CD4-positive, alpha-beta T cell (primary cell): ENCODE results near the gene CYFIP1. TPM values are rescaled to one million over a fixed set of nuclear protein-coding genes. Genes with fewer than 3 reads are reported as not detected.

Experiments
- ATAC-seq: fragments of 200-7000 bp; cut with Tn5 transposase; one replicate; pipeline ENCODE4 v1.10.0; 2022; ENCODE audit warnings: mild to moderate bottlenecking; ENCODE audit not compliant: poor library complexity
- CTCF ChIA-PET: fragments of 350-600 bp; sonication (Branson Sonifier 250); formaldehyde crosslinking; loops from one replicate; lab custom pipeline; 2021; ENCODE audit warnings: antibody characterized with exemption, inconsistent platforms; lab: Charles Lee
- POLR2A ChIA-PET: fragments of 350-600 bp; sonication (Branson Sonifier 250); formaldehyde crosslinking; loops from one replicate; lab custom pipeline; 2021; ENCODE audit warnings: antibody characterized with exemption, inconsistent platforms; lab: Charles Lee
- DNase-seq, 14 experiments: peaks; one replicate each; pipeline ENCODE4 v3.0.0-alpha.2; 2013 to 2020; ENCODE audit warnings: mixed read lengths in 2 of 14
- H3K27ac ChIP-seq, 2 donors: one replicate each; pipeline versions ENCODE4 v1.5.1 to v1.7.0; 2013; ENCODE audit warnings: low read length in 2 of 2, low read depth in 1 of 2, mild to moderate bottlenecking in 1 of 2
- H3K27me3 ChIP-seq, 2 experiments: 1 replicate in 1 of 2; 2 replicates in 1 of 2; pipeline versions ENCODE4 v1.6.1 to v1.7.0; 2013; ENCODE audit warnings: low read length in 2 of 2, control low read depth in 1 of 2, mild to moderate bottlenecking in 1 of 2, moderate library complexity in 1 of 2; ENCODE audit not compliant: insufficient read depth in 2 of 2, control insufficient read depth in 1 of 2
- H3K36me3 ChIP-seq: one replicate; pipeline ENCODE4 v1.6.1; 2013; ENCODE audit warnings: low read length, control low read depth; ENCODE audit not compliant: insufficient read depth
- H3K4me1 ChIP-seq: one replicate; pipeline ENCODE4 v1.6.1; 2013; ENCODE audit warnings: low read length, control low read depth; ENCODE audit not compliant: insufficient read depth
- H3K4me3 ChIP-seq: one replicate; pipeline ENCODE4 v1.5.1; 2013; ENCODE audit warnings: mild to moderate bottlenecking, low read length, moderate library complexity
- H3K9me3 ChIP-seq, 2 experiments: 1 replicate in 1 of 2; 2 replicates in 1 of 2; pipeline versions ENCODE4 v1.6.1 to v1.7.0; 2013; ENCODE audit warnings: low read length in 2 of 2, mild to moderate bottlenecking in 2 of 2, control low read depth in 1 of 2, moderate library complexity in 1 of 2; ENCODE audit not compliant: control insufficient read depth in 1 of 2, insufficient read depth in 1 of 2
- H3K27ac Mint-ChIP-seq: one replicate; pipeline ENCODE4 v1.8.0; 2020; ENCODE audit warnings: mixed read lengths
- H3K27me3 Mint-ChIP-seq: one replicate; pipeline ENCODE4 v1.8.0; 2021; ENCODE audit warnings: mixed read lengths
- H3K36me3 Mint-ChIP-seq: one replicate; pipeline ENCODE4 v1.8.0; 2021; ENCODE audit warnings: low read depth, mixed read lengths
- H3K4me1 Mint-ChIP-seq: one replicate; pipeline ENCODE4 v1.8.0; 2021; ENCODE audit warnings: low read depth, mixed read lengths
- H3K4me3 Mint-ChIP-seq: one replicate; pipeline ENCODE4 v1.8.0; 2020; ENCODE audit warnings: mild to moderate bottlenecking, mixed read lengths
- H3K9me3 Mint-ChIP-seq: one replicate; pipeline ENCODE4 v1.8.0; 2020; ENCODE audit warnings: mixed read lengths
- CTCF ChIP-seq: fragments of 200-600 bp; IDR thresholded peaks from one replicate; pipeline ENCODE4 v1.8.0; 2022; ENCODE audit warnings: antibody characterized with exemption, mild to moderate bottlenecking
- intact Hi-C, 2 experiments: fragments of 100-400 bp; cut with DNase I in 1 of 2; cut with micrococcal nuclease in 1 of 2; formaldehyde crosslinking; loops; one replicate each; pipeline versions ENCODE4 v1.15.1 to v1.9.0; 2023 to 2025; cut with DNase I, micrococcal nuclease
- polyA plus RNA-seq, 2 donors: library from polyadenylated mRNA; unstranded; fragments of 120-200 nt; gene quantifications; one replicate each; pipeline ENCODE4 v1.2.1, GENCODE V29; 2013
- total RNA-seq, 174 experiments: library from RNA in 2 of 174; stranded (reverse) in 2 of 174; gene quantifications; one replicate each; pipeline ENCODE4 v1.2.3 and lab custom pipeline; 2021 to 2026

CYFIP1 gene
- total RNA-seq (1 to 10 TPM; 3.2 to 4.4 TPM), total RNA-seq (lab: John Stamatoyannopoulos, UW) (4.3 to 88.3 (median 16.4) reads per million in 172 experiments)
- 9.7 TPM for polyA plus RNA-seq (2013, experiment 1 of 2)
- 9.7 TPM for polyA plus RNA-seq (2013, experiment 2 of 2)

DNA sequence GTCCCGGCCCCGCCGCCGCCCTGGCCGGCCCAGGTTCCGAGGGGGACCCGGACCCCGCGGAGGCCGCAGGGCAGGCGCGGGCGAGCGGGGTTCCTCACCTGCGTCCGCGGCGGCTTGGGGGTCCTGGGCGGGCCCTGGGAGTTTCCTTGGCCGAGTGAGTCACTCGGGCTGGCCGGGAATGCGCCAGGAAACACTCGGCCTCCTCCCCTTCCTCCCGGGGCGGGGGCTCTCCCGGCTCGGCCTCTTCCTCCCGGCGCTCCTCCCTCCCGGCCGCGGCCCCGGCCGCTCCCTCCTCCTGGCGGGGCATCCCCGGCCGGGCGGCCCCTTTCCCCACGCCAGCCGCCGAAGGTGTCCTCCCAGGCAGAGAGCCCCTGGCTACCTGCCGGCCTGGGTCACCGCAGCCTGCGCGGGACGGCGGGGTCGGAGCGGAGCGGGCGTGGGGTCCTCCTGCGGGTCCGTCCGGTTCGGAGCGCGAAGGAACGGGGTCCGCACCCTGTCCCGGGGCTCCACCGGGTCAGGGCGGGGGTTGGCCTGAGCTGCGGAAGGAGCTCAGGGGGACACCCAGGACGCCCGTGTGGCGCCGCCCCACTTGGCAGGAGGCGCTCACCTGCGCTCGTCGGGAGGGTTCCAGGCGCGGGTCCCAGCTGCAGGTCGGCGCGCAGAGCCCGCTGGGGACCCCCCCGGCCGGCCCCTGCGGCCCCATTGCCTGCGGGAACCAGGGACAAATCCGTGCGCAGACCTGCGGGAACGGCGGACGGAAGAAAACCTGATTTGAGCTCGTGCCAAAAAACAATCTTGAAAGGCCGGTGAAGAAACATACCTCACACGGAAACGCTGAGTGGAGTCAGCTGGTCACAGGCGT is at the start of gene CYFIP1:
TSS of gene CYFIP1 (minus strand) at position 180 of the 862 bp plus-strand sequence. CDS start 33,083 bp downstream, outside the sequence.
- Histone ChIP-seq H3K36me3 (no peaks in the 10 kb centered on the region), H3K27me3 (peaks cover 13 to 14% of the 10 kb centered on the region in 2 experiments), H3K4me1 (peaks cover 19% of the 10 kb centered on the region), H3K9me3 (peaks cover 0 to 4% of the 10 kb centered on the region in 2 experiments), H3K27ac (no peak within 1 kb of the TSS), H3K4me3 (peak within 1 kb of the TSS; percentile 63)
- ChIA-PET CTCF (no interaction called here), POLR2A (interaction anchor here (2.8 kb wide), 1 partner anchor 58 kb away, joined by 14 read pairs; the partner anchor contains the start of gene TUBGCP5)
- ATAC-seq (peak; percentile 41), DNase-seq (peak in 5 of 14 experiments; percentile 8 to 59 (median 22))
- no peak for TF ChIP-seq CTCF
- Mint-ChIP-seq H3K27ac (no peak within 1 kb of the TSS), H3K4me3 (peak within 1 kb of the TSS; percentile 90), H3K36me3 (no peaks in the 10 kb centered on the region), H3K9me3 (no peaks in the 10 kb centered on the region), H3K4me1 (peaks cover 14% of the 10 kb centered on the region), H3K27me3 (peaks cover 17% of the 10 kb centered on the region)
- intact Hi-C loops, result no loop called here

DNA sequence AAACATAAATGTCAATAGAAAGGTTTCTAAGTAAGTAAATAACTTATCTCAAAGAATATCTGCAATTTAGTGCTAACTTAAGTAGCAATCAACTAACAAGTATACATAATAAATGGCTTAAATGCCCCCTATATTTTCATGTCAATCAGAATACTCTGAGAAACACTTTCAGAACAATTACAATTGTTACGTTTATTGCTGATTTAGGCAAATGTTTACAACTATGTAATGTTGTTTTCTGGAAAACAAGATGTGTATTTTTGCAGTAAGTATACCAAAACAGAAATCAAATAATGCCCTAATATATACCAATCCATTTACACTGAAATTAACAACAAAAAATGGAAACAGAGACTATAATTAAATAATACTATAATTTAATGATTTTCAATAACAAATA is 46.0 kb upstream of the CYFIP1 start:
- H3K36me3 Mint-ChIP-seq, result peaks cover 91% of the 10 kb centered on the region
- no peaks in the 10 kb centered on the region for H3K27me3 ChIP-seq
- CTCF ChIA-PET, result no interaction called here
- H3K4me1 ChIP-seq, result no peaks in the 10 kb centered on the region
- TF ChIP-seq CTCF, result no peak
- H3K36me3 ChIP-seq, result peaks cover 85% of the 10 kb centered on the region
- H3K9me3 ChIP-seq, result no peaks in the 10 kb centered on the region
- DNase-seq, result no peak
- intact Hi-C loops, result no loop called here
- no peak for ATAC-seq
- no peak overlapping the region for H3K27ac ChIP-seq
- no peaks in the 10 kb centered on the region for H3K27me3 Mint-ChIP-seq
- H3K9me3 Mint-ChIP-seq, result no peaks in the 10 kb centered on the region
- POLR2A ChIA-PET, result no interaction called here
- H3K4me3 Mint-ChIP-seq, result no peak overlapping the region
- H3K27ac Mint-ChIP-seq, result no peak overlapping the region
- H3K4me1 Mint-ChIP-seq, result no peaks in the 10 kb centered on the region
- H3K4me3 ChIP-seq, result no peak overlapping the region

GRCh38 chr15:23022156-23022555 is 42.0 kb upstream of the CYFIP1 start:
- no peaks in the 10 kb centered on the region for H3K9me3 Mint-ChIP-seq
- peaks cover 92% of the 10 kb centered on the region for H3K36me3 ChIP-seq
- no peak for TF ChIP-seq CTCF
- H3K4me3 Mint-ChIP-seq, result no peak overlapping the region
- no peak overlapping the region for H3K27ac ChIP-seq
- no peaks in the 10 kb centered on the region for H3K4me1 Mint-ChIP-seq
- H3K27me3 Mint-ChIP-seq, result no peaks in the 10 kb centered on the region
- no peaks in the 10 kb centered on the region for H3K4me1 ChIP-seq
- CTCF ChIA-PET, result no interaction called here
- no peak for ATAC-seq
- H3K36me3 Mint-ChIP-seq, result peaks cover 86% of the 10 kb centered on the region
- intact Hi-C loops, result no loop called here
- no peaks in the 10 kb centered on the region for H3K27me3 ChIP-seq
- H3K4me3 ChIP-seq, result no peak overlapping the region
- no peak overlapping the region for H3K27ac Mint-ChIP-seq
- POLR2A ChIA-PET, result no interaction called here
- no peak for DNase-seq
- no peaks in the 10 kb centered on the region for H3K9me3 ChIP-seq
